Osteocyte (in vitro differentiated cells): Measurements from ENCODE around the gene LRRC66. TPM values are rescaled to one million over a fixed set of nuclear protein-coding genes. Genes with fewer than 3 reads are reported as not detected.

Experiments used
- DNase-seq: peaks from one replicate; pipeline ENCODE4 v3.0.0; 2021; ENCODE audit warnings: mixed read lengths; ENCODE audit not compliant: unreplicated experiment; ENCODE audit errors: extremely low spot score
- H3K27ac Mint-ChIP-seq: one replicate; pipeline ENCODE4 v1.8.0; 2021; ENCODE audit warnings: mild to moderate bottlenecking, mixed read lengths; ENCODE audit not compliant: unreplicated experiment
- H3K27me3 Mint-ChIP-seq: one replicate; pipeline ENCODE4 v1.8.0; 2021; ENCODE audit warnings: mixed read lengths; ENCODE audit not compliant: unreplicated experiment
- H3K36me3 Mint-ChIP-seq: one replicate; pipeline ENCODE4 v1.8.0; 2021; ENCODE audit warnings: mixed read lengths; ENCODE audit not compliant: unreplicated experiment
- H3K4me1 Mint-ChIP-seq: one replicate; pipeline ENCODE4 v1.8.0; 2021; ENCODE audit warnings: mixed read lengths; ENCODE audit not compliant: unreplicated experiment
- H3K4me3 Mint-ChIP-seq: one replicate; pipeline ENCODE4 v1.8.0; 2021; ENCODE audit warnings: mild to moderate bottlenecking, moderate library complexity, mixed read lengths; ENCODE audit not compliant: unreplicated experiment
- H3K9me3 Mint-ChIP-seq: one replicate; pipeline ENCODE4 v1.8.0; 2021; ENCODE audit warnings: mixed read lengths; ENCODE audit not compliant: unreplicated experiment
- total RNA-seq: library from RNA; stranded (reverse); gene quantifications from 2 replicates; pipeline ENCODE4 v1.2.1, GENCODE V29; 2021
- TF ChIP-seq, protein P1 (sequence below): fragments of 200-600 bp; sonication (generic); IDR thresholded peaks from 2 replicates; pipeline ENCODE4 v1.5.0; 2021; ENCODE audit warnings: antibody characterized with exemption, mild to moderate bottlenecking, moderate library complexity

LRRC66 gene
- total RNA-seq, 1 donor from 2014 or later: 0.67 TPM

DNA sequence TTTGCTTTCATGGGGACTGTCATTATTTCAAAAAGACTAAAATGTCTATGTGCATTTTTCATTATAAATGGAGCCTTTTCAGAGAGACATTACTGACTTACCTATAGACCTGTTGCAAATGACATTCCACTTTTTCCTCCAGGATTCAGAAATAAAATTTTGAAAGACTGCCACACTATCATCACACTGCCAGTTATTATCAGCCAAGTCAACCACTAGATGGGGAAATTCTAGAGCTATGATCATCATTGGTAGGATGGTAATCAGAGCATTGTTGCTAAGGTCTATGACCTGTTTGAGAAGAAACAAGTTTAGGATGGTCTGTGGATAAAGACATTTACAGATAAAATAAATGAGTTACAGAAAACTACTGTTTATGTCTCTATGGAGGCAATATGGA, 22.5 kb downstream of the LRRC66 start:
- Mint-ChIP-seq H3K4me1 (no peaks in the 10 kb centered on the region), H3K27me3 (no peaks in the 10 kb centered on the region), H3K9me3 (peaks cover 15% of the 10 kb centered on the region), H3K27ac (no peak overlapping the region), H3K4me3 (no peak overlapping the region), H3K36me3 (peaks cover 12% of the 10 kb centered on the region)
- no peak for DNase-seq
- TF ChIP-seq, protein P1, sequence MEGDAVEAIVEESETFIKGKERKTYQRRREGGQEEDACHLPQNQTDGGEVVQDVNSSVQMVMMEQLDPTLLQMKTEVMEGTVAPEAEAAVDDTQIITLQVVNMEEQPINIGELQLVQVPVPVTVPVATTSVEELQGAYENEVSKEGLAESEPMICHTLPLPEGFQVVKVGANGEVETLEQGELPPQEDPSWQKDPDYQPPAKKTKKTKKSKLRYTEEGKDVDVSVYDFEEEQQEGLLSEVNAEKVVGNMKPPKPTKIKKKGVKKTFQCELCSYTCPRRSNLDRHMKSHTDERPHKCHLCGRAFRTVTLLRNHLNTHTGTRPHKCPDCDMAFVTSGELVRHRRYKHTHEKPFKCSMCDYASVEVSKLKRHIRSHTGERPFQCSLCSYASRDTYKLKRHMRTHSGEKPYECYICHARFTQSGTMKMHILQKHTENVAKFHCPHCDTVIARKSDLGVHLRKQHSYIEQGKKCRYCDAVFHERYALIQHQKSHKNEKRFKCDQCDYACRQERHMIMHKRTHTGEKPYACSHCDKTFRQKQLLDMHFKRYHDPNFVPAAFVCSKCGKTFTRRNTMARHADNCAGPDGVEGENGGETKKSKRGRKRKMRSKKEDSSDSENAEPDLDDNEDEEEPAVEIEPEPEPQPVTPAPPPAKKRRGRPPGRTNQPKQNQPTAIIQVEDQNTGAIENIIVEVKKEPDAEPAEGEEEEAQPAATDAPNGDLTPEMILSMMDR: no peak

- H3K27ac Mint-ChIP-seq: no peak overlapping the region
- H3K36me3 Mint-ChIP-seq: peaks cover 8% of the 10 kb centered on the region
- H3K27me3 Mint-ChIP-seq: no peaks in the 10 kb centered on the region
- TF ChIP-seq, protein P1: no peak
- no peak overlapping the region for H3K4me3 Mint-ChIP-seq
- no peak for DNase-seq
- H3K4me1 Mint-ChIP-seq: no peaks in the 10 kb centered on the region
- peaks cover 32% of the 10 kb centered on the region for H3K9me3 Mint-ChIP-seq
Observed at GRCh38 chr4:51995647-51996220, 24.4 kb downstream of the LRRC66 start.

DNA sequence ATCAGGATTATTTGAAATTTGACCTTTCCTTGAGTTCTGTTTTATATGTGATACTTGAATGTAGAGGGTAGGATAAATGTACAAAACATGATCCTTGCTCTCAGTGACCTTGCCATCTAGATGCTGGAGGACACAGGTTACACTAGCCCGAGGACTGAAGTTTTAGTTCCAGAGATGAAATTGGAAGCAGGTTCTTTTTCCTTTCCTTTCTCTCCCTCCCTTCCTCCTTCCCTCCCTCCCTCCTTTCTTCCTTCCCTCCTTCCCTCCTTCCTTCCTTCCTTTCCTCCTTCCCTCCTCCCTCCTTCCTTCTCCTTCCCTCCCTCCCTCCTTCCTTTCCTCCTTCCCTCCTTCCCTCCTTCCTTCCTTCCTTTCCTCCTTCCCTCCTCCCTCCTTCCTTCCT, 54.3 kb downstream of the LRRC66 start:
- DNase-seq: no peak
- Mint-ChIP-seq H3K4me1 (peaks cover 3% of the 10 kb centered on the region), H3K36me3 (no peaks in the 10 kb centered on the region), H3K4me3 (no peak overlapping the region), H3K27ac (no peak overlapping the region), H3K27me3 (peaks cover 33% of the 10 kb centered on the region), H3K9me3 (peaks cover 10% of the 10 kb centered on the region)
- TF ChIP-seq, protein P1: no peak

DNA sequence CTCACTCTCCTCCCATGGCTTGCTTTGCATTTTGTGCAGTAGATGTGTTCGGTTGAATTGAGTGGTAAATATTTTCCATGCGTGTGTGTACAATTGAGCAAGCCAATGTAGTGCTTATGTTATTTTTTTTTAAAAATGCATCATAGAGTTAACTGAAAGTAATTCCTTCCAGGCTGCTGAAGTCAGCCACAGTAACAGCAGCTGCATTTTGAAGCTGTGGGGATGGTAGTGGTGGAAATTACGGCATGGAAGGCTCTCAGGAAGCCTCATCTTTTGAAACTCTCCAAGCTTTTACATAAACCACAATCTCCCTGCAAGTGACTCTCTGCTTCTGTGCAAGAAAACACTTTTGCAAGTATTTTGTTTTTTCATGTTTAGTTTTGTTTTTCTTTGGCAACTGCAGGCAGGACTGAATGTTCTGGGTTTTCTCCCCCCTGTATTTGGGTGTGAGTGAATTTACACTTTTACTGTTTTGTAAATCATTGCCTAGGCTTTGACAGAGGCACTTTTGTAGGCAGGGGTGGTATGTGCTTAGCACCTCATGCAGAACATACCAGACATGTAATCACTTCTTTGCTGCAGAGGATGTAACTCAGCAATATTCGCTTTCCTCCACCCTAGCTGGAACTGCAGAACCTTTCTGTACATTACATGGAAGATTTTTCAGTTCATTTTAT, 56.2 kb downstream of the LRRC66 start:
- DNase-seq: no peak
- Mint-ChIP-seq H3K27me3 (peaks cover 26% of the 10 kb centered on the region), H3K27ac (no peak overlapping the region), H3K4me1 (peaks cover 3% of the 10 kb centered on the region), H3K4me3 (no peak overlapping the region), H3K9me3 (peaks cover 10% of the 10 kb centered on the region), H3K36me3 (no peaks in the 10 kb centered on the region)
- TF ChIP-seq, protein P1: no peak

DNA sequence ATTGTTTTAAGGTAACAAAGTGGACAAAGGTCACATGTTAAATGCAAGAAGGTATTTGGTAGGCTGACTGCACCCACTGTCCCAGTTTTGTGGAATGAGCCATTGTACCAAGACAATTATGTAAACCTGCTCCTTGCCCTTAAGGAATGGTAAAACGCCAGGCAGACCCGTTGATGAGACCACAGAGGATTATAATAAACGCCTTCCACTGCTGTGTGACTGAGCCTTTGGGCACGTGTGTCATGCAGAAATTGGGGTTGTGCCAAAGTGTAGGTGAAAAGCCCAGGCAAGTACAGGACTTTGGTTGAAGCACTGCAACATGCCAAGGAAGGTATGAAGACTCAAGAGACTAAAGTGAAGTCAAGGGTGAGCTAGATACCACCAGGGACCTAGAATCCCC, 59.7 kb downstream of the LRRC66 start:
- H3K27me3 Mint-ChIP-seq: peaks cover 25% of the 10 kb centered on the region
- no peak for DNase-seq
- TF ChIP-seq, protein P1: no peak
- peaks cover 3% of the 10 kb centered on the region for H3K4me1 Mint-ChIP-seq
- H3K9me3 Mint-ChIP-seq: no peaks in the 10 kb centered on the region
- H3K27ac Mint-ChIP-seq: no peak overlapping the region
- no peak overlapping the region for H3K4me3 Mint-ChIP-seq
- H3K36me3 Mint-ChIP-seq: no peaks in the 10 kb centered on the region
